Mucosa of descending colon (tissue), 3 donors: ENCODE measurements around the gene TMIGD2. TPM values are rescaled to one million over a fixed set of nuclear protein-coding genes. Genes with fewer than 3 reads are reported as not detected.
A peak's percentile ranks its signal among the peaks of the same experiment; 100 is the strongest.

ENCODE experiments used
- ATAC-seq: fragments of 200-7000 bp; cut with Tn5 transposase; one replicate; pipeline ENCODE4 v1.9.1; 2020; ENCODE audit warnings: mild to moderate bottlenecking, moderate library complexity
- DNase-seq, 3 donors: peaks; one replicate each; pipeline ENCODE4 v3.0.0-alpha.2; 2020
- H3K36me3 ChIP-seq: fragments of 200-600 bp; one replicate; pipeline ENCODE4 v1.8.0; 2021; ENCODE audit warnings: low read depth, mild to moderate bottlenecking
- H3K4me1 ChIP-seq: fragments of 200-600 bp; one replicate; pipeline ENCODE4 v1.8.0; 2021; ENCODE audit warnings: low read depth, mild to moderate bottlenecking
- H3K4me3 ChIP-seq: fragments of 200-600 bp; one replicate; pipeline ENCODE4 v1.8.0; 2021; ENCODE audit warnings: mild to moderate bottlenecking
- H3K9me3 ChIP-seq: fragments of 200-600 bp; one replicate; pipeline ENCODE4 v1.8.0; 2021; ENCODE audit warnings: mild to moderate bottlenecking
- intact Hi-C, 2 donors: fragments of 100-400 bp; cut with DNase I in 1 of 2; cut with micrococcal nuclease in 1 of 2; formaldehyde crosslinking; loops; one replicate each; pipeline versions ENCODE4 v1.11.0 to v1.11.1; 2022; cut with DNase I, micrococcal nuclease
- total RNA-seq, 3 donors: library from RNA; stranded (reverse); fragmentation: NEBNext Ultra II Directional in 2 of 3; extraction: Animal tissue kit (Norgen Biotek cat#: 25700) in 2 of 3; gene quantifications; one replicate each; pipeline versions ENCODE4 v1.2.1 to v1.2.4, GENCODE V29; 2021 to 2023
- TF ChIP-seq, protein P1 (sequence below): fragments of 200-600 bp; IDR thresholded peaks from one replicate; pipeline ENCODE4 v1.8.0; 2022; ENCODE audit warnings: antibody characterized with exemption, mild to moderate bottlenecking
- donor health status: DM: no; HTN: no; CAD: no; lungs with moderate emphysema.
- donor health status: DM: no; HTN: no; CAD: no.
- donor health status: DM: no; HTN: yes; CAD: no.

Gene TMIGD2
- total RNA-seq, 3 donors from 2014 or later: 0.46 to 1.3 (median 1.2) TPM

DNA sequence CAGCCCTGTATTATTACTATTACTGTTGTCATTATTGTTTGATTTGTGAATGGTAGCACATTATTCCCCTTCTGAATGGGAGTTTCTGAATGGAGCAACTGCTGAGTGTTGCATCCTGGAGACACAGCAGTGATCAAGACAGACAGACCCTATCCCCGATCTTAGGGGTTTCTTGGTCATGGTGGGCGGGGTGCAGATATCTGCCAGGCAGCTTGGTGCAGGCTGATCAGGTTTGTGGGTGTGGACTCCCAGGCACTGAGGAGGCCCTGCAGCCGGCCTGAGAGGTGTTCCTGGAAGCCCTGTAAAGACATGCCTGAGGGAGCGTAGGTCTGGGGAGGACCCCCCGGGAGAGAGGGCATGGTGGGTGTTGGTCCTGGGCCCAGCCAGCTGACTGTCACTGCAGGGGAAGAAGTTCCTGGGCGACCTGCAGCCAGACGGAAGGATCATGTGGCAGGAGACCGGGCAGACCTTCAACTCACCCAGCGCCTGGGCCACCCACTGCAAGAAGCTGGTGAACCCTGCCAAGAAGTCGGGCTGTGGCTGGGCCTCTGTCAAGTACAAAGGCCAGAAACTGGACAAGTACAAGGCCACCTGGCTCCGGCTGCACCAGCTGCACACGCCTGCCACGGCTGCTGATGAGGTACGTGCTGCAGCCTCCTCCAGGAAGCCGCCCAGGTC, 43.3 kb upstream of the TMIGD2 start:
- peaks cover 21% of the 10 kb centered on the region for H3K4me1 ChIP-seq
- ATAC-seq (no peak), DNase-seq (no peak)
- no peak overlapping the region for H3K4me3 ChIP-seq
- intact Hi-C loops: no loop called here
- no peaks in the 10 kb centered on the region for H3K9me3 ChIP-seq
- TF ChIP-seq, protein P1, sequence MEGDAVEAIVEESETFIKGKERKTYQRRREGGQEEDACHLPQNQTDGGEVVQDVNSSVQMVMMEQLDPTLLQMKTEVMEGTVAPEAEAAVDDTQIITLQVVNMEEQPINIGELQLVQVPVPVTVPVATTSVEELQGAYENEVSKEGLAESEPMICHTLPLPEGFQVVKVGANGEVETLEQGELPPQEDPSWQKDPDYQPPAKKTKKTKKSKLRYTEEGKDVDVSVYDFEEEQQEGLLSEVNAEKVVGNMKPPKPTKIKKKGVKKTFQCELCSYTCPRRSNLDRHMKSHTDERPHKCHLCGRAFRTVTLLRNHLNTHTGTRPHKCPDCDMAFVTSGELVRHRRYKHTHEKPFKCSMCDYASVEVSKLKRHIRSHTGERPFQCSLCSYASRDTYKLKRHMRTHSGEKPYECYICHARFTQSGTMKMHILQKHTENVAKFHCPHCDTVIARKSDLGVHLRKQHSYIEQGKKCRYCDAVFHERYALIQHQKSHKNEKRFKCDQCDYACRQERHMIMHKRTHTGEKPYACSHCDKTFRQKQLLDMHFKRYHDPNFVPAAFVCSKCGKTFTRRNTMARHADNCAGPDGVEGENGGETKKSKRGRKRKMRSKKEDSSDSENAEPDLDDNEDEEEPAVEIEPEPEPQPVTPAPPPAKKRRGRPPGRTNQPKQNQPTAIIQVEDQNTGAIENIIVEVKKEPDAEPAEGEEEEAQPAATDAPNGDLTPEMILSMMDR: no peak
- H3K36me3 ChIP-seq: peaks cover 5% of the 10 kb centered on the region

DNA sequence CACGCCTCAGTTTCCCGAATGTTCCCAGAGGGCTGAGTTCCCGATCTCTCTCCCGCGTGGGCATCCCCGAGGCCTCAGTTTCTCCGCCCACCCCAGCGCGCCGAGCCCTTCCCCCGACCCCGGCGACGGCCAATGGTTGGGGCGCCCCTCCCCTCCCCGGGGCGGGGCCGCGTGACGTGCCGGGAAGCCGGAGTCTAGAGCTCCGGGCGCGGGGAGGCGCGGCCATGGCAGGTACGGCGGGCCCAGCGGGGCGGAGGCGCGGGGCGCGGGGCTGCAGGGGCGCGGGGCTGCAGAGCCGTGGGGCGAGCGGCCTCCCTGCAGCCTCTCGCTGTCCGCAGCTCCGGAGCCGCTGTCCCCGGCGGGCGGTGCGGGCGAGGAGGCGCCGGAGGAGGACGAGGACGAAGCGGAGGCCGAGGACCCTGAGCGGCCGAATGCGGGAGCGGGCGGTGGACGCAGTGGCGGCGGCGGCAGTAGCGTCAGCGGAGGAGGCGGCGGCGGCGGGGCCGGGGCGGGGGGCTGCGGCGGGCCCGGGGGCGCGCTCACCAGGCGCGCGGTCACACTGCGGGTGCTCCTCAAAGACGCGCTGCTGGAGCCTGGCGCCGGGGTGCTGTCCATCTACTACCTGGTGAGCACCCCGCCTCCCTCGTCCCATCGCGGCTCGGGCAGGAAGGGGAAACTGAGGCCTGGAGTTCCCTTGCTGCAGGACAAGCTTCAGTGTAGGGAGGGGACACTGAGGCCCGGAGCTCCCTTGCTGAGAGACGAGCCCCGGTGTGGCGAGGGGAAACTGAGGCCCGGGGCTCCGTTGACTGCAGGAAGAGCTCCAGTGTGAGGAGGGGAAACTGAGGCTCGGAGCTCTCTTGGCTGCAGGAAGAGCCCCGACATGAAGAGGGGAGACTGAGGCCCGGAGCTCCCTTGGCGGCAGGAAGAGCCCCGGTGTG, 41.5 kb upstream of the TMIGD2 start, which contains the start of gene MPND:
TSS of gene MPND (plus strand) at position 193 of the 938 bp plus-strand sequence. CDS start at position 225, 32 bp downstream.
- DNase-seq (peak; percentile 95 to 98 (median 97)), ATAC-seq (peak; percentile 73)
- Histone ChIP-seq H3K9me3 (no peaks in the 10 kb centered on the region), H3K4me1 (peaks cover 26% of the 10 kb centered on the region), H3K36me3 (peaks cover 5% of the 10 kb centered on the region), H3K4me3 (peak within 1 kb of the TSS; percentile 57)
- intact Hi-C loops: no loop called here
- TF ChIP-seq, protein P1: no peak

DNA sequence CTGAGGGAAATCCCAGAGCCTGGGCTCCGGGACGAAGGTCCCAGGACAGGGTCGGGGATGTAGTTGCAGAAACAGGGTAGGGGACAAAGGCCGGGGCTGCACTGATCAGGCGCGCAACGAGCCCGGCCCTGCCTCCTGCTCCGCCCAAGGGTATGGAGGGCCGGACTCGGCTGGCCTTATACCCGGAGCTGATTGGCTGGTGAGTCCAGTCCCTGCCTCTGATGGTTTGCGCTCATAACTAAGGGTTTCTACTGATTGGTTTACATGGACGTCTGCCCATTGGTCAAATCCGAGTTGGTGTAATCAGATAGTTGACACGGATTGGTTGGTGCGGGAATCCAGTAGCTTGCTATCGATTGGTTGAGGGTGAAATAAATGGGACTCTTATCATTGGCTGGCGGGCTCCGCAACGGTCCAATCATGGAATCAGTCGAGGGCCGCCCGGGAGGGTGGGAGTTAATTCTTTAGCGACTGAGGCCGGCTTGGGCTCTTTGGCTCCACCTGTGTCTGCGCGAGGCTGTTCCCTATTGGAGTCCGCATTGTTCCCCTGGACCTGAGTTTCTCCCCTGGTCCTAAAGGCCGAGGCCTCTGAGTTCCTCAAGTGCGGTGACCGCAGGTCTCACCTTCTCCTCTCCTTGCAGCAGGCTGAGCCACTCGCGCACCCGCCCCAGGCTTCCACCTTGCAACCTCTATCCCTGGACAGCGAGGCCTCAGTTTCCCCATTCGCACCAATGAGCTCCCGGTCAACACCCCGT, 40.6 kb upstream of the TMIGD2 start:
- intact Hi-C loops: no loop called here
- peak overlapping the region; percentile 57 for H3K4me3 ChIP-seq

DNA sequence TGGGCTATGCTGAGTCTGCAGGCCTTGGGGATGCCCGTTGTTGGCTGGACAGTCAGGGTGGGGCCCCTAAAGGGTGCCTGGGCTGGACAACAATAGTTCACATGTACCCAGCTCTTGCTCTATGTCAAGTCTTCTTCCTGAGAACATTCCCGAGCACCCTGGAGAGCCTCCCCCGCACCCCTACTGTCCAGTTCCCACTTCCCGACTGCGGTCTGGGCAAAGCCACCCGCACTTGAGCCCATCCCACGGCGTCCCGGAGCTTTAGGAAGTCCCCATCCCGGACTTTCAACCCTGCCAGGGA, 40.1 kb upstream of the TMIGD2 start:
- Histone ChIP-seq H3K4me1 (peaks cover 26% of the 10 kb centered on the region), H3K4me3 (peak overlapping the region; percentile 57), H3K9me3 (no peaks in the 10 kb centered on the region), H3K36me3 (peaks cover 5% of the 10 kb centered on the region)
- DNase-seq (no peak), ATAC-seq (no peak)
- TF ChIP-seq, protein P1: no peak
- intact Hi-C loops: no loop called here

More for the DNA sequence above, 40.6 kb upstream of the TMIGD2 start:
- TF ChIP-seq, protein P1: peak; percentile 32
- Histone ChIP-seq H3K9me3 (no peaks in the 10 kb centered on the region), H3K4me1 (peaks cover 26% of the 10 kb centered on the region), H3K36me3 (peaks cover 5% of the 10 kb centered on the region)
- DNase-seq (peak; percentile 95 to 98 (median 96)), ATAC-seq (peak; percentile 77)
